ENCODE data around the gene NFATC2.

- TF ChIP-seq BHLHE40 (IDR thresholded peaks at IDR 0.05; ENCODE audit: borderline replicate concordance) = no peak
- TF ChIP-seq ELF4 (IDR thresholded peaks at IDR 0.05) = no peak
- no peak for TF ChIP-seq FOXK2 (IDR thresholded peaks at IDR 0.05)
- no peak for TF ChIP-seq ARNT (IDR thresholded peaks at IDR 0.05)
- TF ChIP-seq SP1 (IDR thresholded peaks at IDR 0.05) = no peak
- no peak for TF ChIP-seq TARDBP (IDR thresholded peaks at IDR 0.05)
- TF ChIP-seq FOXA1 (IDR thresholded peaks at IDR 0.05) = no peak
- TF ChIP-seq CTBP1 (IDR thresholded peaks at IDR 0.05; ENCODE audit: borderline replicate concordance) = no peak
Measured at GRCh38 chr20:51578145-51578459, 35.6 kb upstream of the NFATC2 start.
